Fibroblast of villous mesenchyme (primary cell): ENCODE measurements around the gene USP3. TPM values are rescaled to one million over a fixed set of nuclear protein-coding genes. Genes with fewer than 3 reads are reported as not detected.
"Not testable (repeated sequence)": the region's sequence is repeated elsewhere in the genome, so short reads cannot be mapped to it uniquely, and the experiment has no call there.

Experiments used
- DNase-seq: peaks from one replicate; pipeline ENCODE4 v3.0.0-alpha.2; 2010; ENCODE audit warnings: low read depth
- H3K4me3 ChIP-seq: 2 replicates; pipeline ENCODE4 v1.5.1; 2011; ENCODE audit warnings: low read depth, mild to moderate bottlenecking, low read length
- total RNA-seq: library from RNA; depleted of rRNA; stranded (reverse); fragments of >200 nt; gene quantifications from 2 replicates; pipeline ENCODE4 v1.2.3, GENCODE V29; 2012
- TF ChIP-seq, protein P1 (sequence below): IDR thresholded peaks from 2 replicates; pipeline ENCODE4 v1.5.1; 2012; ENCODE audit warnings: low read depth, mild to moderate bottlenecking, low read length; ENCODE audit not compliant: insufficient read depth

The USP3 gene
- total RNA-seq, 1 donor: 34.1 TPM

DNA sequence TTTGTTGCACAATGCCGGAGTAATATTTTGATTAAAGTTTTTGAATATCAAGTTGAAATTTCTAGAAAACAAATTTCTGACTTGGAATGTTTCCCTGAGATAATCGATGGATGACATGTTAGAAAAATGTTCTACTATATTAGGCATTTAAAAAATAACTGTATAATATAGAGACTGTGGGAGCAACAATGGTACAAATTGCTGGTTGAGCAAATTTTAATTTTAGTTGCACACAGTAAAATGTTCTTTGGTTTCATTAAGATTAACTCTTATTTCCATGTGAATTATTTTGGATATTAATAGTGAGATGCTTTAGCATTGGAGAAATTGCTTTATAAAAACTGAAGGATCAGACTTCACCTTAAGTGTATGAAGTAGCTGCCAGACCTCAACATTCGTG lies 9.3 kb downstream of the USP3 start:
- no peak for DNase-seq

DNA sequence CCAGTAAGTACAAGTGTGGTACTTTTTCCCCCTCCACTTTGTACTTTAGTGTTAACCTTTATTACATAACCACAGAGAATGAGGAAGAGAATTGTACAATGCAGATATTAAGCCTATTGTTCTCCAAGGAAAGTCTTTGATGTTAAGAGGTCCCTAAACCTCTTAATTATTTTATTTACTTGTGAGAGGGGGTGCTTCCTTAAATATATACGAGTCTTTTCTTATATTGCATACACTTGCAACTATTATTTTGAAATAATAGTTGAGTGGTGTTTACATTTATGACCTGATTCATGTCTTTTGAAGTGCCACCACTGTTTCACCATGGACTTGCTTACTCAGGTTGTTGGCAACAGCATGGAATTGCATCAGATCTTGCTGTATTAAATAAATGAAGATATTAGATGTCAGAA lies 10.1 kb downstream of the USP3 start:
- TF ChIP-seq, protein P1, sequence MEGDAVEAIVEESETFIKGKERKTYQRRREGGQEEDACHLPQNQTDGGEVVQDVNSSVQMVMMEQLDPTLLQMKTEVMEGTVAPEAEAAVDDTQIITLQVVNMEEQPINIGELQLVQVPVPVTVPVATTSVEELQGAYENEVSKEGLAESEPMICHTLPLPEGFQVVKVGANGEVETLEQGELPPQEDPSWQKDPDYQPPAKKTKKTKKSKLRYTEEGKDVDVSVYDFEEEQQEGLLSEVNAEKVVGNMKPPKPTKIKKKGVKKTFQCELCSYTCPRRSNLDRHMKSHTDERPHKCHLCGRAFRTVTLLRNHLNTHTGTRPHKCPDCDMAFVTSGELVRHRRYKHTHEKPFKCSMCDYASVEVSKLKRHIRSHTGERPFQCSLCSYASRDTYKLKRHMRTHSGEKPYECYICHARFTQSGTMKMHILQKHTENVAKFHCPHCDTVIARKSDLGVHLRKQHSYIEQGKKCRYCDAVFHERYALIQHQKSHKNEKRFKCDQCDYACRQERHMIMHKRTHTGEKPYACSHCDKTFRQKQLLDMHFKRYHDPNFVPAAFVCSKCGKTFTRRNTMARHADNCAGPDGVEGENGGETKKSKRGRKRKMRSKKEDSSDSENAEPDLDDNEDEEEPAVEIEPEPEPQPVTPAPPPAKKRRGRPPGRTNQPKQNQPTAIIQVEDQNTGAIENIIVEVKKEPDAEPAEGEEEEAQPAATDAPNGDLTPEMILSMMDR: no peak

More for the DNA sequence above, 9.3 kb downstream of the USP3 start:
- H3K4me3 ChIP-seq: no peak overlapping the region
- TF ChIP-seq, protein P1: no peak

DNA sequence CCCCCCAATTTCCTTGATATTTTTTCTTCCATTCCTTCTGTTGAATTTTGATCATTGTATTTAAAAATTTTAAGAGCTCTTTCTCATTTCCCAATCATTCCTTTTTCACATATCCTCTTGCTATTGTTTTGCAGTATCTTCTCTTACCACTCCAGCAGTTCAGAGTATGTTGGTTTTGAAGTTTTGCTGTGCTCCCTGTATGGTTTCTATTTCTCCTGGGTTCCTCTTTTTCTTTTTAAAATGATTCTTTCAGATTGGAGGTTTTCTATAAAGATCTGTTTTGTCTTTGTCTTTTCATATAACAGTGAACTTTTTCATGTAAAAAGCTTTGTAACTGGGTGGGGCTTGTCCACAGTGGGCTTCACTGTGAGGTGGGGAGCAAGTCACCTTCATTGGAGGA lies 12.8 kb downstream of the USP3 start:
- no peak overlapping the region for H3K4me3 ChIP-seq
- TF ChIP-seq, protein P1: no peak
- DNase-seq: no peak

More for the DNA sequence above, 10.1 kb downstream of the USP3 start:
- peak; percentile 79 for DNase-seq
- H3K4me3 ChIP-seq: no peak overlapping the region

DNA sequence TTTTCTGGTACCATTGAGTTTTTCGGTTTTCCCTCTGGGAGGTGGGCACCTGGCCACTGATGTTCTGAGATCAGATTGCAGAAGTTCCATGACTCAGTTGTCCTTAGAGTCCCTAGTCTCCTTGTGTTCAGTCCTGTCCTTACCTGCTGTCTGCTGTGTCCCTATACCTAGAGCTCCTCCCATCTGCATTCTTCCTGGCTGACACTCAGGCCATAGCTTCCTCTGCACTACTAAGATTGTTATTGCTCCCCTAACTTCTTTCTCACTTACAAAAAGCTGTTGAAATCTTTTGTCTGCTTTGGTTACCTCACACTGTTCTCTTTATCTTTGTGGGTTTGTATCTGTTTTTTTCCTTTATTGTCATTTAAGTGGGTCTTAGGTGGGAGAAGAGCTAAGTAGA lies 13.2 kb downstream of the USP3 start:
- H3K4me3 ChIP-seq: no peak overlapping the region
- TF ChIP-seq, protein P1: no peak
- DNase-seq: no peak

DNA sequence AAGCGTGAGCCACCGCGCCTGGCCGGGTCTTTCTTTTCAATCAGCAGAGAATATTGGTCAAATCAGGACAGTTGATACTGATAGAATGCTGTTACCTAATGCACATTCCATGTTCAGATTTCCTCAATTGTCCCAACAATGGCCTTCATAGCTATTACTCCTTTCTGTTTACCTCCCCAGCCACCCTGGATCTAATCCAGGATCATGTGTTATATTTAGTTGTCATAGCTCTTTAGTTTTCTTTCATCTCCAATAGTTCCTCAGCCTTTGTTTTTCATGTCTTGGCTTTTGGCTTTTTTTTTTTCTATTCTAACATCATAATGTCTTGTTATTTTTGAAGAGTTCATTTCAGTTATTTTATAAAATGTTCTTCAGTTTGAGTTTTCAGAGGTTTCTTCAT lies 14.6 kb downstream of the USP3 start:
- DNase-seq: no peak
- TF ChIP-seq, protein P1: no peak
- no peak overlapping the region for H3K4me3 ChIP-seq

DNA sequence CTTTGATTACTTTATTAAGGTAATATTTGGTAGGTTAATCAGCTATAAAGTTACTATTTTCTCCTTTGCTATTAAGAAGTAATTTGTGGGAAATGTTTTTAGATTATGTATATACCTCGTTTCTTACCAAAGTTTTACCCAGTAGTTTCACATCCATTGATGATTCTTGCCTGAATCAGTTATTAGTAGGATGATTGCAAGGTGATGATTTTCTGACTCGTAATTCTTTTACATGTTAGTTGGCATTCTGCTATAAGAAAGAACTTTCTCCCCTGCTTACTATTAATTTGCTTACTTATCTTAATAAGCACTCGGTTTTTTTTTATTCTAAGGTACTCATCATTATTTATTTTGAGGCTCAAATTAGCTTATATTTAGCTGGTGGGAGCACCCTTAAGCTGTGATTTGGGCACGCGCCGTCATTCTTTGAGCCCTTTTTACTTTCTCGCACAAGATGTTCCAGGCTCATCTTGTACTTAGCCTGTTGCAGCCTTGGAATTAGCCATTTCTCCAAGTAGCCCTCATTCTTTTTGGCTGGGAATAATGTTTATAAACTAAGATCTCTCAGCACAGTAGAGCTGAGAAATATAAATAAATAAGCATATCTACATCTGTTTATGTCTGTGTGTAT lies 15.3 kb downstream of the USP3 start:
- DNase-seq: no peak
- TF ChIP-seq, protein P1: no peak
- H3K4me3 ChIP-seq: no peak overlapping the region

DNA sequence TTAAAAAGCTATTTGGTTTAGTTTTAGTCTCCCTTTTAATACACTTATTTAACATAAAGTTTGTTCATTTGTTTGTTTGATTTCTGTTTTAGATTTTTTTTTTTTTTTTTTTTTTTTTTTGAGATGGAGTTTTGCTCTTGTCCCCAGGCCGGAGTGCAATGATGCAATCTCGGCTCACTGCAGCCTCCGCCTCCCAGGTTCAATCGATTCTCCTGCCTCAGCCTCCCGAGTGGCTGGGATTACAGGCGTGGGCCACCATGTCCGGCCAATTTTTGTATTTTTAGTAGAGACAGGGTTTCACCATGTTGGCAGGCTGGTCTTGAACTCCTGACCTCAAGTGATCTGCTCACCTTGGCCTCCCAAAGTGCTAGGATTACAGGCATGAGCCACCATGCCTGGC lies 16.1 kb downstream of the USP3 start:
- not testable (repeated sequence) for DNase-seq, H3K4me3 ChIP-seq
